Fibroblast of skin of abdomen (primary cell): Measurements from ENCODE around the gene FXR2.

Experiments used
- DNase-seq: peaks from one replicate; pipeline ENCODE4 v3.0.0-alpha.2; 2013

Gene FXR2

GRCh38 chr17:7587420-7588151, 27.1 kb downstream of the FXR2 start:
- peak; percentile 95 for DNase-seq

- no peak for DNase-seq
Measured at GRCh38 chr17:7586673-7587419, 27.9 kb downstream of the FXR2 start.

- peak; percentile 98 for DNase-seq
Measured at GRCh38 chr17:7583253-7584109, 31.2 kb downstream of the FXR2 start, which contains the start of gene MPDU1. MPDU1 (plus strand) TSS chr17:7583852; CDS start chr17:7583863, 11 bp downstream.

GRCh38 chr17:7582396-7583252, 32.1 kb downstream of the FXR2 start:
- no peak for DNase-seq

GRCh38 chr17:7580604-7581575, 33.8 kb downstream of the FXR2 start:
- DNase-seq = no peak

GRCh38 chr17:7579834-7580603, 34.7 kb downstream of the FXR2 start:
- DNase-seq = no peak

GRCh38 chr17:7579001-7579833, 35.5 kb downstream of the FXR2 start, which contains the start of gene CD68:
CD68 (plus strand) TSS chr17:7579638; CDS start chr17:7579678, 40 bp downstream.
- DNase-seq = peak; percentile 87

GRCh38 chr17:7577327-7578199, 37.1 kb downstream of the FXR2 start:
- no peak for DNase-seq

GRCh38 chr17:7576432-7576937, 38.2 kb downstream of the FXR2 start:
- no peak for DNase-seq

GRCh38 chr17:7575959-7576358, 38.7 kb downstream of the FXR2 start:
- no peak for DNase-seq

- DNase-seq = no peak
Measured at GRCh38 chr17:7575481-7575883, 39.2 kb downstream of the FXR2 start.

GRCh38 chr17:7574176-7574953, 40.3 kb downstream of the FXR2 start:
- DNase-seq = no peak

GRCh38 chr17:7573324-7574080, 41.2 kb downstream of the FXR2 start:
- peak; percentile 94 for DNase-seq

- DNase-seq = peak; percentile 100
Measured at GRCh38 chr17:7572588-7573323, 41.9 kb downstream of the FXR2 start.

GRCh38 chr17:7572338-7572587, 42.4 kb downstream of the FXR2 start:
- no peak for DNase-seq

- no peak for DNase-seq
Measured at GRCh38 chr17:7570351-7570750, 44.3 kb downstream of the FXR2 start.
